ENCODE data around the gene GABRB1.

Gene GABRB1

DNA sequence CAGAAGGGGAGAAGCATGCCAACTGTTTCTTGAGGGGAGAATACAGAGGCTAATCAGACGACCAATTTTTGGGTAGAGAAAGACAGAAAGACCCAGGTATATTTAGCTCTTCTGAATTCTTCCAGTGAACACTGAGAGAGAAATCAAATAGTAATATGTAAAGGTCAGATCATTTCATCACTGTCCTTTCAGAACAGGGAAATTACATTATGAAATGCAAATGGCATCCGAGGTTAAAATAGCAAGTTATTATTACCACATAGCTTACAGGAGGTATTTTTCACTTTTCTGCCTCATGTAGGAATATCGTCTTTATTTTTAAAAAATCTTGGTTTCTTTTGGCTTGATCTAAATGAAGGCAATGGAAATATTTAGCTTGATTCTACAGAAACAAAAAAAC, 18.0 kb downstream of the GABRB1 start:
- DNase-seq = no peak

DNA sequence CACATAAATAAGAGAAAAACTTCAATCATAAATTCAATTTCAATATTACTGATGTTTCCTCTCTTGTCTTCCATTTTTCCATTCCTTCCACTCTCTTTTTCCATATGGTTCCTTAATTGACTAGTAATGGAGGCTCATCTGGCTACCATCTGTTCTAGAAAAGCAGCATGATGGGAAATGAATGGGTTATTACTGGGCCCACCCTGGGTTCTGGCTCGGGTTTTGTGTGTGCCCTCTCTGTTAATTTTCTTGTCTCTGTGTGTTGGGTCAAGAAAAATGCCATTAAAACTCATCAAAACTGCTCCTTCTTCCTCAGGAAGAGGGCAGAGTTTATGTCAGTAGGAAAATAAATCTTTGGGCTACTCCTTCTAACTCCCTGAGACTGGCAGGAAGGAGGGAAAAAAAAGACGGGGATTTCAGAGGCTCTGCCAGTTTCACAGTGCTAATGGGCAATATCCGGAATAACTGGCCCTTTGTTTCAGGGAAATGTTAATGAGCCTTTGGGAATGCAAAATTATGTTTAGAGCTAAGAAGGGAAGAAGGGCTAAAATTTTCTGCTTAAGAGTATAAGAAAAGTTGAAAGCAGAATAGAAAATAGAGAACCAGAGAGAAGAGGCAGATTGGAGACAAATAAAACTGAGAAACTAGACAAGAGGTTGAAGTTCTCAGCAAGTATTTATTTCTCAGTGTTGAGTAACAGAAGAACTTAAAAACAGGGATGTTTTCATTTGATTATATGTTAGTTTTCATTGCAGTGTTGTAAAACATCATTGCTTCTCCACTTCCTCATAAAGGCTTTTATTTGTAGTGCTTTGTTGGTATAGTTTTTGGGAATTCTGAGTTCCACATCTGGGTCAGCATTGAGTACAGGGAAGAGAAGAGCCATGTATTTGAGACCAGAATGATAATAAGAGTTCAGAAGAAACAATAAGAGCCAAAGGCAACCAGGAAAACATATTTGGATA, 19.7 kb downstream of the GABRB1 start:
- no peak for DNase-seq

DNA sequence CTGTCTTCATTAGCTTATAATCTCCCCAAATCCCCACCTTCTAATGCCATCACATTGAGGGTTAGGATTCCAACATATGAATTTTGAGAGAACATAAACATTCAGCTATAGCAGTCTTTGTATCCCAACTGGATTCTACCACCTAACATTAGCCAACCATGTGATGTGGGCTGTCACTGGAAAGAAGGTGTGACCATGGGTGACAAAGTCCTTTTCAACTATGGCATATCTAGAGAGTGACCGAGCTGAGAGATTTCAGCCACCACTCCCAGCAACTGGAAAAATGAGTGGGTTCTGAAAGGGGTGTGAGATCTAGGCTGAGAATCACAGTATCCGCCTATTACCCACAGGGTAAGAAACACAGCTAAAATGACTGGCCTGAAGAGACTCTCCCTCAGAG, 22.1 kb downstream of the GABRB1 start:
- DNase-seq = no peak

DNA sequence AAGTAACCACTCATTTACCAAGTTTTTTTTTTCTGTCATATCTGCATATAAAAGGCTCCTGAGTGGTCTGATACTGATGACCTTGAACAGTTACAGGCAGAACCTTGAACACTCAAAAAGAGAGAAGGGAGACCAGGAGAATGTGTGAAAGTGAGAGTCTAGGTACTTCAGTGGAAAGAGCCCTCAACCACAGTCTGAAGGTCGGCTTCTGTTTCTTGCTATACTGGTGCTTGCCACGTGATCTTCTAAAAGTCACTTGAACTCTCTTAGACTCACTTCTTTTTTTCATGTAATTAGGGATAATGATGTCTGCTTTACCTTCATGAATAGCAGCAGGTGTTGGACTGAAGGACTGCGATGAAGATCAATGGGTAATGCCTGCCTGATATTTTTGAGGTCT, 22.8 kb downstream of the GABRB1 start:
- no peak for DNase-seq

DNA sequence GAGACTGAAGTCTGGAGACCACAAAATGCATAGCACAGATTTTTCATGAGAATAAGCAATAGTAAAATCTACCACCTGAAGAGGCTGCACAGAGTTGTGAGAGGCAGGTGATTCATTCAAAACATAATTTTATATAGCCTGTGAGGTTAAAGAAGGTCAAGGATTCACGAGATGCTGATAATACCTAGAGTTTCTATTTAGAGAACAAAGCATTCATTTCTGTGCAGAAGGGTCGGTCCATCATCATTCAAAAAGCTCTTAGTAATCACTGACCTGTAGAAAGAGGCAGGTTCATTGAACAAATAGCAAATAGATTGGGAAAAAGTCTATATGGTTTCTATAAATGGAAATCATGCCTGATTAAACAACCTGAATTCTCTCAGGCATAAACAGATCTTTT, 26.6 kb downstream of the GABRB1 start:
- no peak for DNase-seq

DNA sequence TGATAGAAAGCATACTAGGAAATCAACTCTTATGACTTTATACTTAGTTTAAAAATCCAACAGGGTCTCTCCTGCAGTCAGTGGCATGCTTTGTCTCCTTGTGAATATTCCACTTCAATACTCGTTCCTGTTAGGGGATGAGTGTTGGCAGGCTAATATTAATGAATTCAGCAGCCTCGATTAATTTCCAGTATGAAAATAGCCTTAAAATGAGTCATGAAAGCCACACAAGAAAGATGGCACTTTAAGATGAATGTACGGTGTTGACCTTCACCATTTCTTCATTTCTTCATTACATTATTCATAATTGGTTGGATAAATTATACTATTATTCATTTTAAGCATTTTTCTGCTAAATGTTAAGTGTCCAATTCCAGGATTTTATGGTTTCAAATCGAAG, 29.2 kb downstream of the GABRB1 start:
- DNase-seq = no peak

DNA sequence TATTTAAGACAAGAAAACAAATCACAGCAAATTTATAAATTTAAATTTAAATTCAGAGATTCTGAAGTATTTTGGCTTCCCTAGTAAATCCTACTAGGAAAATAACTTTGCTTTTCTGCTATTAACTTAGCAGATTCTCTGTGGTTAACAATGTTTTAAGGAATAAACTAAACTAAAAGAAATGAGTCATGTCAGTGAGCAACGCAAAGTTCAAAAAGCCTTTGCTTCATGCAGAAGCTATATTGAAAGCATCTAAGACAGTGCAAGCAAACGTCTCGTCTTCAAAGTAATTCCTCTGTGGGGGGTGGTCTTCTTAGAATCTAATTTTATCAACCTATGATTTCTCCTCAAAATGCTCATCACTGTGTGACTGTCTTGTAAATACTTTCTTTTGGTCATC, 30.1 kb downstream of the GABRB1 start:
- DNase-seq = no peak

DNA sequence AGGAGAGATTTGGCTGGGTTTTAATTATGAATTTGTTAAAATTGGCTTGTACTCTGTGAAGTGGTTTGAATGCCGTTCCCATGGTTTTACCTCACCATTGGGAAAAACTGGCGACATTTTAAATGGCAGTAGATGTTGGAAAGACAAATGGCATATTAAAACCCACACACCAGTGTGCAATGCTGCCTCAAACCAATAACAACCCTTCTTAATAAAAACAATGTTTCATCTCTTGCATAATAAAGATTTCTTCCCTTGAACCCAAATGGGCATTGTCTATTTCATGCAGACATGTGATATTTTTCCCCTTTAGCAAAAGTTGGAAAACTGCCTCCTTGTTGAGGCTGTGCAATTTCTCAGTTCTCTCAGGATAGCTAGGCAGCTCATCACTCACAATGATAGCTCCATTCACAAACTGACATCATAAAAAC, 33.7 kb downstream of the GABRB1 start:
- no peak for DNase-seq

DNA sequence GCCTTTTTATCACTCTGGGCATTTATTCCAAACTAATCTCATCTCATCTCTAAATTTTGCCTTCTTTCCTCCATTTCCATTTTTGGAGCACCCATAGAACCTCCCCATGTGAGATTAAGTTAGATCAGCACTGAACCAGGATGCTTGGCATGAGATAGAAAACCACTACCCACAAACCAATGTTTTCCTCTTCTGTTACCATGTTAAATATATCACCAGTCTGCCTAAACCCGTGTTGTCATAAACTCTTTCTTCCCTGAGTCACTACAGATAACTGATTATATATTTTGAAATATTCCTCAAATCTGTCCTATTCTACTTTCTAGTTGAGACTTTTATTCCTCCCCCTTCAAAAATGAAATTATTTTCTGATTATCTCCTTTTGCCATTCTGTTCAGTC, 37.6 kb downstream of the GABRB1 start:
- no peak for DNase-seq

DNA sequence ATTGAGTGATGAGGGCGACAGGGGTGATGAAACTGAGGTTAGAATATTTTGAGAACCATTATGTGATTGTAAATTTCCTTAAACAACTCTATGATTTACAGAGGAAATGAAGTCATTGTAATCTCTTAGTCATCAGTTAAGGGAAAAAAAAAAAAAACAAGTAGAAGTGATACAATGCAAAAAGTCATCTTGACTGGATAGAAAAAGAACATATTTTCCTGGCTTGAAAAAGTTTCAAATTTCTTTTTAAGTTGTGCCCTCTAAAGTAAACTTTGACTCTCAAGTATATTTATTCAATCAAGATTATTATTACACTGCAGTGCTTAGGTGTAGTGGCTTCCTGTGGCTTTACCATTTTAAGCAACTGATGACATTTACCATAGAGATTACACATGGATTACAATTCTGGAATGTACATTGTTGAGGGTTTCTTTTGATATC, 40.6 kb downstream of the GABRB1 start:
- DNase-seq = no peak

DNA sequence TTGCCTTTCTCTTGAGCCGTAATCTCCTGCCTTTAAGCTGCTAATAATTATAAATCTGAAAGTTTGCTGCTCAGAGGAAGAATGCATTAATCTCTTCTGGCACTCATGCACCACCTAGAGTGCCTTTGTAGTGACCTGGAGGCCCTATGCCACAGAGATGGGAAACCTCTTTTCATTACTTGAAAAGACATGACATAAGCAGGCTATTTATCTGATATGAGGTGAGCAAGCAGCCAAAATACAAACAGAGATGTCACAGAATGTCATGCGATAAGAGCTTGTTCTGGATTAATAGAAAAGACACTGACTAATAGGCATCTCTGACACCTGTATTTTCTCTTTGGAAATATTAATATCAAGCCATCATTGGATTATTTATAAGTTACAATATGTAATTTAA, 42.3 kb downstream of the GABRB1 start:
- no peak for DNase-seq

DNA sequence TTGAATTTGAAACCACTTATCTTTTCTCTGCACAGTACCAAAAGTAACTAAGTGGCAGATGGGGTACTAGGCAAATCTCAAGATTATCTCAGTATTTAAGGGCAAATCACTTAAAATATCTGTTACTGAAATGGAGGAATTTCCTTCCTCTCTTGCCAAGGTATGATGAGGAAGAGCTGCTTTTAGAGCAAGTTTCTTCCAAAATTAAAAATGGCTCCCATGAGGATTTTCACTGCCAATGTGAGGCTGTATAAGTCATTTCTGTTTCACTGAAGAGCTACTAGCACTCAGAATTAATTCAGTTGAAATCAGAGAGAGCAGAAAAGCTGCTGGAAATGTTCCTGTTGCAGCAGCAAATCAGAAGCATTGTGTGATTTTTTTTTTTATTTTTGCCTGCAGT, 43.4 kb downstream of the GABRB1 start:
- DNase-seq = no peak

DNA sequence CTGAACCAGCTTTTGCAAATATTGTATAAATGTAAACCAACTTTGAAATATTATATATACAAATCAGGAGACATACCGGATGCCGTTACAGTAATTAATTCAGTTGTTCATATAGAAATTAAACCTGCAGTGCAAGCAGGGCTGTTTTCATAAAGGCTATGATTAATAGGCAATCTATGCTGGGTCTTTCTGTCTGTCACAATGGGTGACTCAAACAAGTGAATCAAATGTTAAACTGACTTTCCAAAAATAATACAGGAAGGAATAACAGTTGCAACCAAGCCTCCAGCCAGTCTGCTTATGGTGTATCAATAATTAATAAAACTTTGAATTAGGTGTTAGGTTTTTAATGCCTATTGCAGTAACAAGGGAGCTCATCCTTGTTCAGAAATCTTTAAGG, 43.9 kb downstream of the GABRB1 start:
- DNase-seq = no peak

DNA sequence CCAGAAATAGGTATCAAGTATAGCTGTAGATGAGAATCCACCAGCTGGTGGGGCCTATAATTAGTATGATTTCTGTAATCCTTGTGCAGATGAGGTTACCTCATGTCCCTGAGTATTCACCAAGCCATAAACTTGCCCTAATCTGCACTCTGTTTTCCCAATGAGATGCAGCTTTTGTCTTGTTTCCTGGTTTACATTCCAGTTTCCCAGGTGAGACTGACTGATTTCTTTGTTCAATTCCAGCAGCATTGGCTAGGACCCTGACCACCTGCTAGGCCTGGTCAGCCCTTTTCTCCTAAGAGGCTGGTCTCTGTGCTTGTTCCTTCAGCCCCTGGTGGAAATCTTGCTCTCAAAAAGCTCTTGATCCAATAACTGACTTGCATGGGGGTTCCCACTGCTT, 44.6 kb downstream of the GABRB1 start:
- DNase-seq = no peak

DNA sequence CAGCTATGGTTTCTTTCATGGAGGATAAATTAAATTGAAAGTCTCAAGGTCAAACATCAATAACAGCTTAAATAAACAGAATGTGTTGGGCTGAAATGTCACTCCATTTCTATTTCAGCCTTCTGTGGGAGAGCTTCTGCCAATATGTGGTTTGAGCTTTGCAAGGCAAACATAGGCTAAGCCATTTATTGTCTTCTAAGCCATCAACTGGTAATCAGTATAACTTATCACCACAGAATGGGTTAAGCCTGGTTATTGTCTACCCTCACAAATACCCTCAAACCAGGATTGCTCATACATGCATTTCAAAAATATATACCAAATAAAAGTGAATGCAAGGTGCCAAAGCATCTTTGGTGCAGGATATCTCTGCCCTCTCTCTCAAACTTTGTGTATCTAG, 52.7 kb downstream of the GABRB1 start:
- no peak for DNase-seq

DNA sequence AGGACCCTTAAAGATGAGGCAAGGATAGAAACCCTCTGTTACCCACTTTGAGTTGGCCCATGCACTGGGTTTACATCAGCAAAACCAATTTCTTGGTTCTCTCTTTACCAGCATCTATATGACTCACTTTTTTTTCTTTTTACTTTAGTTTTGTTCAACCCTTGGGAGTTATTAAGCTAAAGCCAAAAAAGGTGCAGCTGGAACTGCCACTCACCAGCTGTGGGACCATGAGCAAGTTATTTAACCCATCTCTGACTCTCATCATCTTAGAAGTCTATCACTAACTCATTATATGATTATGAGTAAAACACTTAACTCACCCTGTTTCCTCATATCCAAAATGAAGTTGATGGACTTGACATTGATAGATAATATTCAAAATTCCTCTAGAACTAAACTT, 53.4 kb downstream of the GABRB1 start:
- no peak for DNase-seq

DNA sequence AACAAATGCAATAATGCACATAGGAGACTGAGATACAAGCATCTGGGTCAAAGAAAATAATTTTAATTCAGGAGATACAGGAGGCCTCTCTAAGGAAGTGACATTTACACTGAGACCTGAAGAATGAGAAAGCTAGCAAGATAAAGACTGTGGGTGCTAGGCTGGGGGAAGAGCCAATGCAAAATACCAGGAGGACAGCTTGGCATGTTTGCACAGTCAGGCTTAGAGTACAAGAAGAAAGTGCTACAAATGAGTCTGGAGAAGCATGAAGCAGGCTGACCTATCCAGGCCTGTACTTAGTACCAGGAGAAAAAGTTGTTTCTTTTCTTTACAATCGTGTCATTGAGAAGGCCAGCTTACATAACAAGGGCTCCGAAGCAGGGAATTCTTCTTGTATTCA, 56.9 kb downstream of the GABRB1 start:
- DNase-seq = no peak

DNA sequence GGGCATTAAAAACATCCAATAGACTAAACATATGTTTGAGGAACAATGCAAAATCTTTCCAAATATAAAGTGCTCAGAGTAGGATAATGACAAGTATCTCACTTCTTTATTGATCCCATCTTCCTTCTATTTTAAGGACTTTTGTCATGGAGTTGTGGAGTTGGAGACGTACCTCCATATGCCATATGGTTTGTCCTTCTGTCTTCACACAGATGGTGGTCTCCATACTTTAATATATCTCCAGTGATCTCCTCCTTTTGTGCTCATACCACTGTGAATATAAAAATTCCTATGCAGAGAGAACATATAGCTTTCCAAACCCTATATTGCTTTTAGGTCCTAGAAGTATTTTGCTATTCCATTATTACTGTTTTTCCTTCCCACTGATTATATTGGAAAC, 64.5 kb downstream of the GABRB1 start:
- DNase-seq = no peak

DNA sequence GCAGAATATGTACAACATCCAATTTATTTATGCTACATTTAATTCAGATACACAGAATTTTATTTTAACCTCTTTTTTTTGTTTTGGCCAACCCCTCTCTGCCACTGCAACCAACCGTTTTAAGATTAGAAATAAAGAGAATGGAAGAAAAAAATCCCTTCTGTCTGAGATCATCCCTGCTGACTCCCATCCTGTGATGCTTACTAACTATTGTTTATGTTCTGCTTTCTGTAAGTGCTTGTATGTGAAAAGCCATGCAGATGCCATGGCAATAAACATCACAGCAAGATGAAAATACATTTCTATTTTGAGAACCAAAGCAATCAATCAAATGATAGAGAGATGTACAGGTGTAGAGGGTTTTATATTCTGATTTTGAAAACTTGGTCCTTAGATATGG, 70.1 kb downstream of the GABRB1 start:
- no peak for DNase-seq

DNA sequence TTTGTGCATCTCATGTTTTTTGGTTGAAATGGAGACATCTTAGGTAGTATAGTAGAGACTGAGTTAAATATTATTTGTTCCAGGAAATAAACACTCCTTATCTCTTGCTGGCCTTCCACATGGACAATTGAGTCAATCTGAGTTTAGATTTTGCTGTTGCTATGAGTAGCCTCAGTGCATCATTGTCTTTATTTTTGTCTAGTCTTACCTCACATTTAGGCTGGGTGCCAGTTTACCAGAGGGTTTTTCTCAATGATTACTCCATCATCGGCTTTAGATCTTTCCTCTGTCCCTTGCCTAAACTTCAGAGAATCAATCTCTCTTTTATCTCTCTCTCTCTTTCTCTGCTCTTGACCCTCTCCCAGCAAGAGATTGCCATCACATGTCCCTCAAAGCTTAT, 73.6 kb downstream of the GABRB1 start:
- no peak for DNase-seq

DNA sequence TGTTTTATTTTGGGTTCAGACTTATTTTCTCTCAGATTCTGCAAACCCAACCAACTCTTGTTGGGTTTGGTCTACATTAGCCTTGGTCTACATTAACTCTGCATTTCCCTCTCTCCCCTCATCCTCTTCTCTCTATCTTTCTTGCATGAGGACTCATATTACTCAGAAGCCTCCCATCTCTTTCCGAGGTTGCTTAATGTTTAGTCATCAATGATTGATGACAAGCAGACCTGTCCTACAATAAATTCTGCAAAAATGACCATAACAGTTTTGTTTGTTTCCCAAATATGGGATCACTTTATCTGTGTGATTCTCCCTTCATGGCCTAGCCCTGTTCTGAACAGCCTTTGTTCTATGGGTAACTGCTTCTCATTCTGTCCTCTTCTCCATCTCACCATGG, 75.2 kb downstream of the GABRB1 start:
- DNase-seq = no peak

DNA sequence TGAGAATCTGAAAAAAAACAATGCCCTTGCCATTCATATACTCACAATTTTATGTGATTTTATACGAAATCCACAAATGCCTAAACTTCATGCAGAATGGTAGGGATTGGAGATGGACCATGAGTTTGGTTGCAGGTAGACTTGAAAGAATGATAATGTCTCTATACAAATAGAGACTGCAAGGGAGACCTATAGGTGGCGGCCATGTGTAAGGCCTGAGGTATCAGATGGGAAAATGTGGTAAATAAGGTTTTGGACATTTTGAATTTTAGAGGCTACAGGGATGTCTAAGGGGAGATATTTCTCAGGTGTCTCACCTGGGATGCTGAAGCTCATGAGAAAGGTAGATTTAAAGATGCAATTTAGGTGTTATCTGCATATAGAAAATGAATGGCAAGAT, 78.0 kb downstream of the GABRB1 start:
- DNase-seq = no peak

DNA sequence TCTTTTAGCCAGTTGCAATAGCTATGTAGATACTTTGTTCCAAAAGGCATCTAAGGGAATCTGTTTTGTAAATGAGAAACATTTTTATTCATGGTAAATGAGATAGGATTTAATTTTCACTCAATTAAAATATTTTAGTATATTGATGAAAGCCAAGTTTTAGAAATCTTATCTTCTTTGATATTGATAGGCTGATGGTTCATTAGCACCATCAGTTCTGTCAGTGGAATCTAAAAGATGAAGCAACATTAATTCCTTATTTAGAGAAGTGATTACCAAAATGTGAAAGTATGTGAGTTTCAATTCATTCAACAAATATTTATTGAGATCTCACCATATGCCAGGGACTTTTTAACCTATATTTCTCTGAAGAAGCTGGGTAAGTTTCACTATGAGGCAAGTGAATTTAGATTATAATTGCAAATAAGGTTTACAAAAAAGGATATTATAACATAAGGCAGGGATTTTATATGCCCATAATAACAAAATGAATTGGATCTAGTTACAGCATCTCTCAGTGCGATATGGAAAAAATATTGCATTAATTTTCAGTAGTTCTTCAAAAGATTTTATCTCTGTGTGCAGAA, 79.3 kb downstream of the GABRB1 start:
- DNase-seq = no peak

DNA sequence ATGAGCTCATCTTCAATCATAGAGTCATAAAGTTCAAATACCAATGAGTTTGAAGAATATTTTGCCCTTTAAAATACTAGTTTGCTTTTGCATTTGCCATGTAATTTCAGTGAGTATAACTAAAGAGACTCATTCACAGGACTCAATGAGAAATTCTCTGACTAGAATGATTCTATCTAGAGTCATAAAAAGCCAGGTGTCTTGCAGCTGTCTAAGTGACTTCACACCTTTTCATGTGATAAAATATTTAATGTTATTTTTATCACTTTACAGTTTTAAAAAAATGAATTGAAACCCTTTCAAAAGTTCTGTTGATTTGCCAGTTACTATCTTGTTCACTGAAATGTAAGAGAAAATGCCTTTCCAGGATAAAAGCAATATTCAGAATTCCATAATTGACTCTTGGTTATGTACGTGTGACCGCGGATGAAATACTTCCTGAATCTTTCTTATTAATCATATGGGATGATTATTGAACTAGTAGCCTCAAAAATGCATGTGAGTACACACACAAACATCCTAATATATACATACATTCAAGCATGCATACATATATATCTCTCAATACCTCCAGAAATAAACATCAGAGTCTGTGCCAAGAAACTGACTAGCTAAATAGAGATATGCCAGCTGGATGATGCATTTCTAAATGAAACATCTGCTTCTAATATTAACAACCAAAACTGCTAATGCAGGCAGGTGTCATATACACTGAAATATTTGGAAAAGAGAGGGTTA, 87.0 kb downstream of the GABRB1 start:
- no peak for DNase-seq

Data from inflammatory macrophage (primary cell).